GM19238 (cell line): ENCODE measurements around the gene MOV10L1.

Experiments used
- DNase-seq: peaks from one replicate; pipeline ENCODE4 v3.0.0; 2011; ENCODE audit warnings: low spot score; ENCODE audit not compliant: insufficient read length

The MOV10L1 gene

DNA sequence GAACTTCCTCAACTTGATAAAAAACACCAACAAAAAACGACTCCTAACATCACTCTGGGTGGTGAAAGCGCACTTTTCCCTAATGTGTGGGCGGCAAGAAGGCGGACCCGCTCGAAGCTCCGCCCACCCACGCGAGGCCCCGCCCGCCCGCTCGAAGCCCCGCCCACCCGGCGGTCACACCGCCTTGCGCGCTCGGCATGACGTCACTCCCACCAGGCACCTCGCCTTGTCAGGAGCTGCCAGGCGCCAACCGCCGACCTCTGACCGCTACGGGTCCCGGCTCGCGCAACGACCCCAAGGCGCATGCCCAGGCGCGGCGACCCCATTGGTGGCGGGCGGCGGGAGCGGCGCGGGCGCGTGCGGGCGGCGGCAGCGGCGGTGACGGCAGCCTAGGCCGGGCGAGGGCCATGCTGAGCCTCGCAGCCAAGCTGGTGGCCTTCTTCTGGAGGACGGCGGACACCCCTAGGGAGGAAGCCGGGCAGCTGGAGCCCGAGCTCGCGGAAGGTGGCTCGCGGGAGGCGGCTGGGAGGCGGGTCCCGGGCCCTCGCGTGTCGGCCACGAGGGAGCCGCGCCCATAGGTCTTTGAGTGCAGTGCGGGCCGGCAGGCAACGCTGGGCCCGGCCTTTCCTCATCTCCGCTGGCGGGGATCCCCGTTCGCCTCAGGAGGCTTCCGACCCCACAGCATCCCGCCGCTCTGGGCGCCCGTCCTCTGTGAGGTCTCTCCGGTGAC lies at the start of gene MOV10L1:
Gene MOV10L1 (plus strand): TSS at position 325 of the 730 bp plus-strand sequence. CDS start 83 bp downstream, at position 408.
- no peak for DNase-seq

GRCh38 chr22:50040717-50041116 lies 49.1 kb upstream of the MOV10L1 start:
- DNase-seq = no peak

GRCh38 chr22:50041361-50042065 lies 48.3 kb upstream of the MOV10L1 start:
- DNase-seq = no peak

- no peak for DNase-seq
These were observed 45.2 kb upstream of the MOV10L1 start for GRCh38 chr22:50044485-50045118.

- no peak for DNase-seq
These were observed 44.4 kb upstream of the MOV10L1 start for GRCh38 chr22:50045211-50046018.

GRCh38 chr22:50046019-50046415 lies 43.8 kb upstream of the MOV10L1 start:
- DNase-seq = no peak

DNA sequence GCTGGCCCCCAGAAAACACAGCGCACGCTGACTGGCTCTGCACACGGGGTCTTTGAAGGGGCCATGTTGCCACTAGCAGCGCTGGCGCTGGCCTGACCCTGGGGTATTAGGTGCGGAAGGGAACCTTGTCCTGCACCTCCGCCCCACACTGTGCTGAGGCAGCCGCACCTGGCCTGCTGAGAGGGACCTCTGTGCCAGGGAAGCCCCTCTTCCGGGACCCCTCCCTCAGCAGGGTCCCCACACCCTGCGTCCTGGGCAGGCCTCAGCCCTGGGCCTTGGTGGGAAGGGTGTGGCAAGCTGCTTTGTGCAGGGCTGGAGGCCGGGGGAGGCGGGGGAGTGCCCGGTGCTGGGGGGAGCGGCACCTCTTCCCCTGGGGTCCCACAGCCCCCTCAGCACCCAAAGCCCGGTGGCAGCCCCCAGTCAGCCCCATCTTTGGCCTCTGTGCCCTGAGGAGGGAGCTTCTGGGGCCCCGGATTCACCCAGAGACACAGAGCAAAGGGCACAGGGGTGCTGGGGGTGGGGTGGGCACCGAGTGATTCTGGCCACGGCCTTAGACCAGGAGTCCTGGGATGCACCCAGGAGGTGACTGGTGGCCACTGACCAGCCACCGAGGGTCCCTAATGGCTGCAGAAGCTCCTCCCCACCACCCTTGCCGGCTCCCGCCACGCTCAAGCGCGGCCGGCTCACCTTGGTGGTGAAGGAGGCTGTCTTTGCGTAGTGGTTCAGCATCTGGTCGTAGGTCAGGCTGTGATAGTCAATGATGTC lies 43.1 kb upstream of the MOV10L1 start:
- no peak for DNase-seq

GRCh38 chr22:50047346-50047745 lies 42.5 kb upstream of the MOV10L1 start:
- no peak for DNase-seq

GRCh38 chr22:50048061-50048765 lies 41.6 kb upstream of the MOV10L1 start:
- no peak for DNase-seq

DNA sequence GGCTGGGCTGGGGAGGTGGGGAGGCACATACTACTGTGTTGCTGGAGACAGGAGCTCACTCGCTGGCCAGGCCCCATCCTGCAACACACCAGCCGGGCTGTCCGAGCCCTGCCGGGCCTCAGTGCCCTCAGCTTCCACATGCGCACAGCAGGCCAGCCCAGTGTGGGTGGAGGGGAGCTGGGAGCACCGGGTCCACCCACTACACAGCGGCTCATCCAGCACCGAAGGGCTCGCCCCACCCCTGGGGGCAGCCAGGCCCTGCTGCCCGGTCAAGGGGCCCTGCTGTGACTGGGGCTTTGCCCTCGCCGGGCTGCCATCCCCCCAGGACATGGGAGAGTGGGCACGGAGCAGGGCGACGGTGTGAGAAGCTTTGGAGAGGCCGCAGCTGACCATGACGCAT lies 41.0 kb upstream of the MOV10L1 start:
- no peak for DNase-seq

DNA sequence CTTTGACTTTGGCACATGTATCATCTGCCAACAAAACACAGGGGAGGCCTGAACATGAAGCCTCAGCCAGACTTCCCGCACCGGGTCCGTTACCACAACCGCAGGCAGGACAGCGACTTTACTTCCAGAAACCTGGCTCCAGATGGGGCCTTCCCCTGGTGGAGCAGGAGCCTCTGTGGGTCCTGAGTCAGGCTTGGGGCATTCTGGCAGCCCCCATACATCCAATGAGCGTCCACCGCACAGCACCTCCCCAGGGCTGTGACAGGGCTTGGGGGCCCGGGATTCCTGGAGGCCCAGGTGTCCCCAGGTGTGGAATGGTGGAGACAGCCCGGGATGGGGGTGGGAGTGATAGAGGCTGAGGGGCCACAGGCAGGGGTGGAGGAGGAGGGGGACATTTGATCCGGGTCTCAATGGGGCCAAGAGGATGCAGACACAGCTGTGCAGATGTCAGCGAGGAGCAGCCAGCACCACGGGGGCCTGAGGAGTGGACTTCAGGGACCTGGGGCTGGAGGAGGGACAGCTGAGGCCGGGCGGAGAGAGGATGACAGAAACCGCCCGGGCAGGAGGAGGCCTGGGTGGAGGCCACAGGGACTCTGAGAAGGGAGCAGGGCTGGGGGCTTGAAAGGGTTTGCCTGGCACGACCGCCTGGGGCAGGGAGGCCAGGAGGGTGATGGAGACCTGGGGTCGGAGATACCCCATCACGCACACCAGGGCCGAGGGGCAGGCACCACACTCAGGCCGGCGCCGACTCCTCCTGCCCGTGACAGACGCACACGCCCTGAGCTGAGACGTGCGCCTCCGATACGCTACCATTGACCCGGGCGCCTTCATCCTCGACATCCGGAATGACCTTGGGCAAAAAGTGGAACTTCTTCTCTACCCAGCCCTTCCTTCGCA lies 40.3 kb upstream of the MOV10L1 start:
- DNase-seq = no peak

DNA sequence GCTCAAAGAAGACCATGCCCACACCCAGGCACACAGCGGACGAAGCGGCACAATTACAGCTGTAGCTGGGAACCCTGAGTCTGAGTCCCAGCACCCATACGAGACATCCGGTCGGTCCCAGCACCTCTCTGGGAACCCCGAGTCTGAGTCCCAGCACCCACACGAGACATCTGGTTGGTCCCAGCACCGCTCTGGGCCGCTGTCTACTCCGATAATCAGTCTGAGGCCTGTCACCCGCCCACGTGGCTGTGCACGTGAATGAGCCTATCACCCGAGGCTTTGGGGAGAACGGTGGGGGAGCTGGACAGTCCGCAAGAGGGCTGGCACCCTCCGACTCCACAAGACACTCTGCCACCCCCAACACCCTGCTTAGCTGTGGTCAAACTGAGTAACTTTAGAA lies 37.9 kb upstream of the MOV10L1 start:
- no peak for DNase-seq

GRCh38 chr22:50053861-50054260 lies 35.9 kb upstream of the MOV10L1 start:
- no peak for DNase-seq

DNA sequence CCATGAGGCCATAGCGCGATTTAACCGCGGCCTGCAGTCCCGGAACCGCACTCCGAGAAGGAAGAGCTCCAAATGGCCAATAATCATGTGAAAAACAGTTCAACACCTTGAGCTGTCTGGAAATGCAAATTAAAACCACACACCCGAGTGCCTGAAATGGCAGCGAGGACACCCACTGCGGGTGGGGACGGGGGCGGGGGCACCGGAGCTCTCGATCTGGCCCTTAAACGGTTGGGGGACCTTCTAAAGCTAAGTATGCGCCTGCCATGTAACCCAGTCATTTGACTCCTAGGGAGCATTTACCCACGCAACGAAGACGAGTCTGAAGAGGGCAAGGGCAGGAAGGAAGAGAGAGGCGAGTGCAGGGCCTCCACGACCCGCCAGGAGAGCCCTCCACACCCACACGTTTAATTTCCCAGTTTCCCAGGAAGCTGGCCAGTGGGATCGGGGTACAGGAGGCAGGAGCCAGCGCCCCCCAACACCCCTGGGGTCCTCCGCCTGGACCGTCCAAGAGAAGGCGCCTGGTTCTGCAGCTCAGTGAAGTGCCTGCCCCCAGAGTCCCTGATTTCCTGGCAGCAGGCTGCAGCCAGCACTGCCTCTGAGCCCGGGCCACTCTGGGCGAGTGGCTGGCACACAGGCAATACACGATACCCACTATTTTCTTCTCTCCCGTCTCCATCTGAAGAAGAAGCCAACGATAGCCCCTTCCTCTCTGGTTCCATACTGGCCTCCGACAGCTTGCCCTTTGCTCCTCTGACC lies 33.4 kb upstream of the MOV10L1 start:
- no peak for DNase-seq

GRCh38 chr22:50057278-50058060 lies 32.3 kb upstream of the MOV10L1 start:
- no peak for DNase-seq

GRCh38 chr22:50058061-50058905 lies 31.5 kb upstream of the MOV10L1 start, which contains the start of gene TTLL8:
TTLL8 (minus strand) TSS chr22:50058298.
- DNase-seq = no peak
